ENCODE data around the gene CACNA2D3. TPM values are rescaled to one million over a fixed set of nuclear protein-coding genes. Genes with fewer than 3 reads are reported as not detected.

The CACNA2D3 gene
- total and polyA plus RNA-seq, 4 donors, result 0.06 to 0.37 (median 0.08) TPM; not detected in 1

GRCh38 chr3:54511766-54512365 is 389.5 kb downstream of the CACNA2D3 start (continued):
- TF ChIP-seq TAF1 (conservative IDR thresholded peaks at IDR 0.05), result no peak
- no peak for TF ChIP-seq FOXA2 (IDR thresholded peaks at IDR 0.05)
- TF ChIP-seq, protein P1, sequence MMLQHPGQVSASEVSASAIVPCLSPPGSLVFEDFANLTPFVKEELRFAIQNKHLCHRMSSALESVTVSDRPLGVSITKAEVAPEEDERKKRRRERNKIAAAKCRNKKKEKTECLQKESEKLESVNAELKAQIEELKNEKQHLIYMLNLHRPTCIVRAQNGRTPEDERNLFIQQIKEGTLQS (IDR thresholded peaks at IDR 0.05), result no peak
- TF ChIP-seq RXRA (IDR thresholded peaks at IDR 0.05), result no peak

DNA sequence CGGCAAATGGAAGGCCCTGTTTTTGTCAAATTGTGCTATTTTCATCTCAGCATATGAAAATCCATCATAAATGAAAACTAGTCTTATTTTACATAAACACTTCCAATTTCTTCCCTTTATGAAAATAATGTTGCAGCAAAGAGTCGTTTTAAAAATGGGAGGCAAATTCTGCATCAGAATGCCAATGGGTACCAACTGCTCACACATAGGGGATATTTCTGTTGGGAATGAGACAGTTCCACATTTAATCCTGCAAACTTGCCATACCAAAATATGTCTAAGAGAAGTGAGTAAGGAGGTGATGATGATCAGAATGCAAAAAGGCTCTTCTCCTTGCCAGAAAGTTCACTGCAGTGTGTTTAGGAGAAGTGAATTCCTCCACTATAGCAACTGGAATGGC is 391.7 kb downstream of the CACNA2D3 start:
- Histone ChIP-seq H3K9me3 (ENCODE audit: control insufficient read depth in 4 of 4, low read length in 3 of 4) (no peaks in the 10 kb centered on the region), H3K27ac (ENCODE audit: low read depth in 1 of 2, low read length in 2 of 2) (no peak overlapping the region), H3K4me1 (ENCODE audit: control insufficient read depth in 4 of 4, insufficient read depth in 4 of 4, low read length in 3 of 4) (no peaks in the 10 kb centered on the region), H3K36me3 (ENCODE audit: control insufficient read depth in 4 of 4, insufficient read depth in 3 of 4, low read depth in 1 of 4, low read length in 3 of 4) (no peaks in the 10 kb centered on the region), H3K27me3 (ENCODE audit: control insufficient read depth in 4 of 4, insufficient read depth in 4 of 4, low read length in 3 of 4) (peaks cover 0 to 4% (median 0%) of the 10 kb centered on the region in 4 donors), H3K9ac (ENCODE audit: low read depth in 1 of 2, low read length in 2 of 2) (no peak overlapping the region), H3K4me3 (ENCODE audit: low read depth in 1 of 3, low read length in 3 of 3) (no peak overlapping the region)
- 76% methylated on average over 2 of the region's 2 CpGs for WGBS
- TF ChIP-seq GABPA (IDR thresholded peaks at IDR 0.05 in 1 of 2, conservative IDR thresholded peaks at IDR 0.05 in 1 of 2) (no peak), HNF4G (IDR thresholded peaks at IDR 0.05) (no peak), EGR1 (IDR thresholded peaks at IDR 0.05; ENCODE audit: low read depth in 2 of 2) (no peak), FOXA1 (IDR thresholded peaks at IDR 0.05) (no peak)
- TF ChIP-seq, protein P1 (IDR thresholded peaks at IDR 0.05), result no peak
- no peak for DNase-seq (ENCODE audit: low spot score)

DNA sequence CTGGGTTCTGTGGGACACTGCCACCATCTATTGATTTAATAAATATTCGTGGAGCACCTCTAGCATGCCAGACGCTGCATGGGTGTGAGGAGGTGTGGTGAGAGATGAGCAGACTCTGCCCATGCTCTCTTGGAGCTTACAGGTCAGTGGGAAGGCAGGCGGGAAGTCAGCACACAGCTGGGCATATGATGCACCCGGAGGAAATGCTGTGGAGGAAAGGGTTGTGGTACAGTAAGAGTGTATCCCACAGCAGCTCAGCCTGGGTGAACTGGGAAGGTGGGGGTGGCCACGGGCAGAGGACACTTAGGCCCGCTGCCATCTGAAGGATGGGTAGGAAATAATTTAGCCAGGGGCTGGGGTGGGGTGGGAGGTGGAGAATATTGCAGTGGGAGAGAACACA is 392.1 kb downstream of the CACNA2D3 start:
- no peak for TF ChIP-seq CTCF (IDR thresholded peaks at IDR 0.05; ENCODE audit: low read depth, low read length, missing input control)
- TF ChIP-seq TAF1 (conservative IDR thresholded peaks at IDR 0.05), result no peak
- TF ChIP-seq FOXA2 (IDR thresholded peaks at IDR 0.05), result no peak
- no peak for TF ChIP-seq SP1 (IDR thresholded peaks at IDR 0.05)
- no peak for TF ChIP-seq FOXA1 (IDR thresholded peaks at IDR 0.05)
- no peak for TF ChIP-seq RAD21 (IDR thresholded peaks at IDR 0.05)
- TF ChIP-seq, protein P1 (IDR thresholded peaks at IDR 0.05), result no peak
- TF ChIP-seq, protein P2, sequence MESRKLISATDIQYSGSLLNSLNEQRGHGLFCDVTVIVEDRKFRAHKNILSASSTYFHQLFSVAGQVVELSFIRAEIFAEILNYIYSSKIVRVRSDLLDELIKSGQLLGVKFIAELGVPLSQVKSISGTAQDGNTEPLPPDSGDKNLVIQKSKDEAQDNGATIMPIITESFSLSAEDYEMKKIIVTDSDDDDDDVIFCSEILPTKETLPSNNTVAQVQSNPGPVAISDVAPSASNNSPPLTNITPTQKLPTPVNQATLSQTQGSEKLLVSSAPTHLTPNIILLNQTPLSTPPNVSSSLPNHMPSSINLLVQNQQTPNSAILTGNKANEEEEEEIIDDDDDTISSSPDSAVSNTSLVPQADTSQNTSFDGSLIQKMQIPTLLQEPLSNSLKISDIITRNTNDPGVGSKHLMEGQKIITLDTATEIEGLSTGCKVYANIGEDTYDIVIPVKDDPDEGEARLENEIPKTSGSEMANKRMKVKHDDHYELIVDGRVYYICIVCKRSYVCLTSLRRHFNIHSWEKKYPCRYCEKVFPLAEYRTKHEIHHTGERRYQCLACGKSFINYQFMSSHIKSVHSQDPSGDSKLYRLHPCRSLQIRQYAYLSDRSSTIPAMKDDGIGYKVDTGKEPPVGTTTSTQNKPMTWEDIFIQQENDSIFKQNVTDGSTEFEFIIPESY (IDR thresholded peaks at IDR 0.05), result no peak
- no peak for TF ChIP-seq HNF4G (IDR thresholded peaks at IDR 0.05)
- TF ChIP-seq, protein P3, sequence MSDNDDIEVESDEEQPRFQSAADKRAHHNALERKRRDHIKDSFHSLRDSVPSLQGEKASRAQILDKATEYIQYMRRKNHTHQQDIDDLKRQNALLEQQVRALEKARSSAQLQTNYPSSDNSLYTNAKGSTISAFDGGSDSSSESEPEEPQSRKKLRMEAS (IDR thresholded peaks at IDR 0.05), result no peak
- no peak for TF ChIP-seq REST (IDR thresholded peaks at IDR 0.05)
- no peak for TF ChIP-seq EGR1 (IDR thresholded peaks at IDR 0.05; ENCODE audit: low read depth in 2 of 2)
- no peak for TF ChIP-seq JUND (IDR thresholded peaks at IDR 0.05)
- no peak for TF ChIP-seq RXRA (IDR thresholded peaks at IDR 0.05)
- TF ChIP-seq YY1 (IDR thresholded peaks at IDR 0.05), result no peak
- no peak for TF ChIP-seq HNF4A (conservative IDR thresholded peaks at IDR 0.05)
- TF ChIP-seq GABPA (IDR thresholded peaks at IDR 0.05 in 1 of 2, conservative IDR thresholded peaks at IDR 0.05 in 1 of 2), result no peak
- no peak for TF ChIP-seq NR2F2 (IDR thresholded peaks at IDR 0.05)
- Histone ChIP-seq H3K27ac (ENCODE audit: low read depth in 1 of 2, low read length in 2 of 2) (no peak overlapping the region), H3K36me3 (ENCODE audit: control insufficient read depth in 4 of 4, insufficient read depth in 3 of 4, low read depth in 1 of 4, low read length in 3 of 4) (no peaks in the 10 kb centered on the region), H3K27me3 (ENCODE audit: control insufficient read depth in 4 of 4, insufficient read depth in 4 of 4, low read length in 3 of 4) (peaks cover 0 to 4% (median 0%) of the 10 kb centered on the region in 4 donors), H3K9me3 (ENCODE audit: control insufficient read depth in 4 of 4, low read length in 3 of 4) (peaks cover 0 to 1% (median 0%) of the 10 kb centered on the region in 4 donors), H3K4me3 (ENCODE audit: low read depth in 1 of 3, low read length in 3 of 3) (no peak overlapping the region), H3K4me1 (ENCODE audit: control insufficient read depth in 4 of 4, insufficient read depth in 4 of 4, low read length in 3 of 4) (no peaks in the 10 kb centered on the region), H3K9ac (ENCODE audit: low read depth in 1 of 2, low read length in 2 of 2) (no peak overlapping the region)
- no peak for DNase-seq (ENCODE audit: low spot score)
- WGBS, result 71% methylated on average over 6 of the region's 6 CpGs
